ENCODE data around the gene RET.

GRCh38 chr10:43066481-43066880, 10.4 kb upstream of the RET start:
- TF ChIP-seq CHD2 (IDR thresholded peaks at IDR 0.05; ENCODE audit: low read length) (no peak), EGR1 (IDR thresholded peaks at IDR 0.05; ENCODE audit: borderline replicate concordance, low read depth, low read length) (no peak), POLR2A (IDR thresholded peaks at IDR 0.05; ENCODE audit: control extremely low read depth in 1 of 2, low read depth in 2 of 2, low read length in 2 of 2) (no peak)

All from H1 (cell line).